Immature natural killer cell (primary cell): ENCODE measurements around the gene GRSF1. TPM values are rescaled to one million over a fixed set of nuclear protein-coding genes. Genes with fewer than 3 reads are reported as not detected.
A peak's percentile ranks its signal among the peaks of the same experiment; 100 is the strongest.

ENCODE experiments used
- DNase-seq, 3 donors: peaks; one replicate each; pipeline ENCODE4 v3.0.0; 2022; ENCODE audit warnings: mixed read lengths in 1 of 3
- H3K27ac Mint-ChIP-seq, 6 donors: one replicate each; pipeline ENCODE4 v1.8.0; 2020; ENCODE audit warnings: mixed read lengths in 6 of 6, mild to moderate bottlenecking in 5 of 6, inconsistent platforms in 4 of 6, moderate library complexity in 3 of 6
- H3K27me3 Mint-ChIP-seq, 3 donors: one replicate each; pipeline ENCODE4 v1.8.0; 2020 to 2021; ENCODE audit warnings: low read depth in 3 of 3, mild to moderate bottlenecking in 3 of 3, mixed read lengths in 3 of 3, moderate library complexity in 3 of 3, inconsistent platforms in 1 of 3
- H3K36me3 Mint-ChIP-seq, 3 donors: one replicate each; pipeline ENCODE4 v1.8.0; 2020; ENCODE audit warnings: mixed read lengths in 3 of 3, inconsistent platforms in 2 of 3, mild to moderate bottlenecking in 2 of 3
- H3K4me1 Mint-ChIP-seq, 2 donors: one replicate each; pipeline ENCODE4 v1.8.0; 2020; ENCODE audit warnings: inconsistent platforms in 2 of 2, mild to moderate bottlenecking in 2 of 2, mixed read lengths in 2 of 2, moderate library complexity in 1 of 2
- H3K4me3 Mint-ChIP-seq, 5 donors: one replicate each; pipeline ENCODE4 v1.8.0; 2020; ENCODE audit warnings: mild to moderate bottlenecking in 5 of 5, mixed read lengths in 5 of 5, inconsistent platforms in 3 of 5, moderate library complexity in 3 of 5
- H3K9me3 Mint-ChIP-seq, 6 donors: one replicate each; pipeline ENCODE4 v1.8.0; 2020; ENCODE audit warnings: mild to moderate bottlenecking in 6 of 6, mixed read lengths in 6 of 6, inconsistent platforms in 4 of 6, moderate library complexity in 3 of 6
- polyA plus RNA-seq, 3 donors: library from polyadenylated mRNA; unstranded; fragments of 300-500 nt; fragmentation: Illumina TruSeq; gene quantifications; one replicate each; pipeline ENCODE4 v1.2.3, GENCODE V29; 2021

Gene GRSF1
- polyA plus RNA-seq, 3 donors from 2014 or later, result 58.7 to 78.9 (median 61.2) TPM

GRCh38 chr4:70818921-70819320 lies 20.8 kb downstream of the GRSF1 start:
- no peak for DNase-seq
- Mint-ChIP-seq H3K4me3 (no peak overlapping the region), H3K9me3 (no peaks in the 10 kb centered on the region), H3K27ac (peak overlapping the region in 5 of 6 donors; percentile 1 to 41 (median 13)), H3K4me1 (peaks cover 9 to 18% of the 10 kb centered on the region in 2 donors), H3K27me3 (peaks cover 0 to 1% (median 0%) of the 10 kb centered on the region in 3 donors), H3K36me3 (peaks cover 10 to 18% (median 11%) of the 10 kb centered on the region in 3 donors)

GRCh38 chr4:70818173-70818855 lies 21.4 kb downstream of the GRSF1 start:
- Mint-ChIP-seq H3K4me1 (peaks cover 9 to 18% of the 10 kb centered on the region in 2 donors), H3K4me3 (no peak overlapping the region), H3K27me3 (peaks cover 0 to 1% (median 0%) of the 10 kb centered on the region in 3 donors), H3K9me3 (no peaks in the 10 kb centered on the region), H3K27ac (peak overlapping the region in 4 of 6 donors; percentile 1 to 41 (median 15)), H3K36me3 (peaks cover 10 to 18% (median 11%) of the 10 kb centered on the region in 3 donors)
- DNase-seq, result no peak

- Mint-ChIP-seq H3K4me3 (no peak overlapping the region), H3K36me3 (peaks cover 5 to 9% (median 7%) of the 10 kb centered on the region in 3 donors), H3K9me3 (no peaks in the 10 kb centered on the region), H3K27me3 (peaks cover 0 to 1% (median 0%) of the 10 kb centered on the region in 3 donors), H3K4me1 (peaks cover 9 to 18% of the 10 kb centered on the region in 2 donors), H3K27ac (peak overlapping the region in 2 of 6 donors; percentile 19 to 63)
- DNase-seq, result no peak
These were observed 22.8 kb downstream of the GRSF1 start for GRCh38 chr4:70816894-70817293.

GRCh38 chr4:70815370-70815769 lies 24.3 kb downstream of the GRSF1 start:
- Mint-ChIP-seq H3K27me3 (peaks cover 0 to 1% (median 0%) of the 10 kb centered on the region in 3 donors), H3K36me3 (peaks cover 3 to 6% (median 5%) of the 10 kb centered on the region in 3 donors), H3K4me3 (no peak overlapping the region), H3K9me3 (no peaks in the 10 kb centered on the region), H3K4me1 (peaks cover 9 to 18% of the 10 kb centered on the region in 2 donors), H3K27ac (peak overlapping the region in 1 of 6 donors; percentile 6)
- DNase-seq, result no peak

GRCh38 chr4:70808151-70808550 lies 31.5 kb downstream of the GRSF1 start:
- Mint-ChIP-seq H3K9me3 (no peaks in the 10 kb centered on the region), H3K36me3 (peaks cover 0 to 15% (median 14%) of the 10 kb centered on the region in 3 donors), H3K27me3 (no peaks in the 10 kb centered on the region), H3K27ac (no peak overlapping the region), H3K4me3 (no peak overlapping the region), H3K4me1 (peaks cover under 1 to 1% of the 10 kb centered on the region in 2 donors)
- no peak for DNase-seq

GRCh38 chr4:70802928-70803580 lies 36.6 kb downstream of the GRSF1 start:
- H3K27ac Mint-ChIP-seq, result peak overlapping the region in 4 of 6 donors; percentile 10 to 69 (median 40)
- no peak for DNase-seq
- no peaks in the 10 kb centered on the region for H3K27me3 Mint-ChIP-seq
- peaks cover 0 to 16% (median 16%) of the 10 kb centered on the region in 3 donors for H3K36me3 Mint-ChIP-seq
- H3K4me3 Mint-ChIP-seq, result no peak overlapping the region
- no peaks in the 10 kb centered on the region for H3K9me3 Mint-ChIP-seq
- H3K4me1 Mint-ChIP-seq, result peaks cover 5 to 8% of the 10 kb centered on the region in 2 donors

- H3K9me3 Mint-ChIP-seq, result no peaks in the 10 kb centered on the region
- DNase-seq, result no peak
- H3K4me1 Mint-ChIP-seq, result peaks cover 5 to 8% of the 10 kb centered on the region in 2 donors
- H3K4me3 Mint-ChIP-seq, result no peak overlapping the region
- no peaks in the 10 kb centered on the region for H3K27me3 Mint-ChIP-seq
- peaks cover 0 to 24% (median 19%) of the 10 kb centered on the region in 3 donors for H3K36me3 Mint-ChIP-seq
- peak overlapping the region in 2 of 6 donors; percentile 24 to 46 for H3K27ac Mint-ChIP-seq
These were observed 38.4 kb downstream of the GRSF1 start for GRCh38 chr4:70801265-70801809.

- Mint-ChIP-seq H3K27ac (no peak overlapping the region), H3K4me3 (no peak overlapping the region)
These were observed 46.1 kb downstream of the GRSF1 start for GRCh38 chr4:70793626-70794025.

GRCh38 chr4:70788733-70789132 lies 51.0 kb downstream of the GRSF1 start:
- Mint-ChIP-seq H3K4me1 (no peaks in the 10 kb centered on the region), H3K36me3 (peaks cover 20 to 30% (median 25%) of the 10 kb centered on the region in 3 donors), H3K4me3 (no peak overlapping the region), H3K27ac (no peak overlapping the region), H3K27me3 (no peaks in the 10 kb centered on the region), H3K9me3 (no peaks in the 10 kb centered on the region)
- DNase-seq, result no peak

More at GRCh38 chr4:70793626-70794025, 46.1 kb downstream of the GRSF1 start:
- Mint-ChIP-seq H3K27me3 (no peaks in the 10 kb centered on the region), H3K4me1 (no peaks in the 10 kb centered on the region), H3K36me3 (peaks cover 11 to 36% (median 29%) of the 10 kb centered on the region in 3 donors), H3K9me3 (no peaks in the 10 kb centered on the region)
- no peak for DNase-seq

GRCh38 chr4:70787496-70787895 lies 52.2 kb downstream of the GRSF1 start:
- H3K4me3 Mint-ChIP-seq, result no peak overlapping the region
- no peak for DNase-seq
- H3K27ac Mint-ChIP-seq, result no peak overlapping the region
- no peaks in the 10 kb centered on the region for H3K9me3 Mint-ChIP-seq
- H3K4me1 Mint-ChIP-seq, result no peaks in the 10 kb centered on the region
- peaks cover 24 to 31% (median 24%) of the 10 kb centered on the region in 3 donors for H3K36me3 Mint-ChIP-seq
- H3K27me3 Mint-ChIP-seq, result no peaks in the 10 kb centered on the region

GRCh38 chr4:70783096-70783495 lies 56.6 kb downstream of the GRSF1 start:
- DNase-seq, result no peak
- no peaks in the 10 kb centered on the region for H3K27me3 Mint-ChIP-seq
- no peak overlapping the region for H3K27ac Mint-ChIP-seq
- H3K4me3 Mint-ChIP-seq, result no peak overlapping the region
- H3K9me3 Mint-ChIP-seq, result no peaks in the 10 kb centered on the region
- peaks cover 17 to 27% (median 21%) of the 10 kb centered on the region in 3 donors for H3K36me3 Mint-ChIP-seq
- H3K4me1 Mint-ChIP-seq, result no peaks in the 10 kb centered on the region

GRCh38 chr4:70778888-70779422 lies 60.7 kb downstream of the GRSF1 start:
- no peak overlapping the region for H3K27ac Mint-ChIP-seq
- H3K27me3 Mint-ChIP-seq, result no peaks in the 10 kb centered on the region
- peaks cover 12 to 16% (median 14%) of the 10 kb centered on the region in 3 donors for H3K36me3 Mint-ChIP-seq
- DNase-seq, result no peak
- no peak overlapping the region for H3K4me3 Mint-ChIP-seq
- H3K9me3 Mint-ChIP-seq, result no peaks in the 10 kb centered on the region
- no peaks in the 10 kb centered on the region for H3K4me1 Mint-ChIP-seq

- peaks cover 17 to 25% (median 18%) of the 10 kb centered on the region in 3 donors for H3K36me3 Mint-ChIP-seq
- H3K9me3 Mint-ChIP-seq, result no peaks in the 10 kb centered on the region
- H3K4me1 Mint-ChIP-seq, result no peaks in the 10 kb centered on the region
- H3K27ac Mint-ChIP-seq, result no peak overlapping the region
- no peak for DNase-seq
- H3K4me3 Mint-ChIP-seq, result no peak overlapping the region
- no peaks in the 10 kb centered on the region for H3K27me3 Mint-ChIP-seq
These were observed 66.6 kb downstream of the GRSF1 start for GRCh38 chr4:70772929-70773555.
